HuH-7.5 (cell line): ENCODE data around the gene FAM3B.
A peak's percentile ranks its signal among the peaks of the same experiment; 100 is the strongest.

ENCODE experiments used
- DNase-seq: peaks from one replicate; pipeline ENCODE4 v3.0.0; 2011; ENCODE audit warnings: low spot score

The FAM3B gene

DNA sequence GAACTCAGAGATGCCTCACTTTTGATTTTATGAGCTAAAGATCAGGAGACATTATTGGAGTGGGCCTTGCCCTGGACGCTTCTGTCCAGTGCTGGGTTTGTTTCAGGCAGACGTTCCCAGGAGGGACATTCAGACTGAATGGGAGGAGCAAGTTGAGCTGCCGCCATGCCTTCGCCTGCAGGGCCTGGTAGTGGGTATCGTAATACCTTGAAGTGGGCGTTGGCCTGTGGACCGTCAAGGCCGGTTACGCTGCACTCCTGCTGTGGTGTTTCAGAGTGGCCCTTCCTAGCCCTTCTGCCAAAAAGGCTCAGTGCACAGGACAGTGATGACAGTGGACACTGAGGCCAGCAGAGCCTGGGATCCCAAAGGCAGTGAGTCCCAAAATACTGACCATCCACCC, 1.6 kb downstream of the FAM3B start:
- DNase-seq = no peak

DNA sequence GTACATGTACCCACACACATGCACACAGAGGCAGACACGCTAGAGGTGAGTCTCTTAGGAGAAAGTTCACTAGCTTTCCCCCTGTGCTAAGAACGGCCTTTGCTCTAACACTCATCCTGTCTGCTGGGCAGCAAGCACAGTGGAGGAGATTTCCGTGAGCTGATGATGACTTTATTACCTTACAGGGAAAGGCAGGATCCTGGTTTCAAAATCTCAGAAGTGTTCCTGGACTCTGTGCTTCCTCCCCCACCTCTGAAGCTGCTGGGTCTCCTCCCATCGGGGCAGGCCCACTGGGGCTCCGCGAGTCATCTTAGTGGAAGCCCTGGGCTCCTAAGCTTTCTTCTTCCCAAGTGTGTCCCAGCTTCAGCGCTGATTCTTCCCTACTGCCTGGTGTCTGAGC, 2.7 kb downstream of the FAM3B start:
- no peak for DNase-seq

DNA sequence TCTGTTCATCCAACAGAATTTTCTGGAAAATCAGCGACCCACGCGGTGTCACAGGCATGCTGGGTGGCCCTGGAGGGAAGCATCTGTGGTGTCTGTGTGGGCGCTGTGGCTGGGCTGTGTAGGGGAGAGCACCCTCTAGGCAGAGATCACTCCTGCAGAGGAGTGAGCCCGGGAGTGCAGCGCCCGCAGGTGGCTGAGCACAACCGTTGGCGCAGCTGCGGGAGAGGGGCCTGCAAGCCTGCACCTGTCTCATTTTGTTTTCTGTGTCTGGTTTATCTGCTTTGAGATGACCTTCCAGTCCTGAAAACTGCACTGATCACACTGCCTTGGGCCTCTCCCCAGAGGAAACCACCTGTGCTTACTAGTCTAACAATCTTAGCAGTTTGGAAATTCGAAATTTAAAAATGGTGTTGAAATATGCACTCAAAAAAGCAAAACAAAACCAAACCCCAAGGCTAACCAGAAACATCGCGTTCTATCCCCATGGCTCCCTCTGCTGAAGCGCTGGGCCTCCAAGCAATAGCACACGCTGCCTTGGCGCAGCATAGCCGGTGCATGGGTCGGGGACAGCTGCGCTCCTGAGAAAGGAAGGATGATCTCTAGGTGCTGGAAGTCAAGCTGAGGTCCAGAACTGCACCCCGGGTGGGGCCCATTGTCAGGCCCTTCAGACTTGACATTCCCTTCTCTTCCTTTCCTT, 4.8 kb downstream of the FAM3B start:
- no peak for DNase-seq

DNA sequence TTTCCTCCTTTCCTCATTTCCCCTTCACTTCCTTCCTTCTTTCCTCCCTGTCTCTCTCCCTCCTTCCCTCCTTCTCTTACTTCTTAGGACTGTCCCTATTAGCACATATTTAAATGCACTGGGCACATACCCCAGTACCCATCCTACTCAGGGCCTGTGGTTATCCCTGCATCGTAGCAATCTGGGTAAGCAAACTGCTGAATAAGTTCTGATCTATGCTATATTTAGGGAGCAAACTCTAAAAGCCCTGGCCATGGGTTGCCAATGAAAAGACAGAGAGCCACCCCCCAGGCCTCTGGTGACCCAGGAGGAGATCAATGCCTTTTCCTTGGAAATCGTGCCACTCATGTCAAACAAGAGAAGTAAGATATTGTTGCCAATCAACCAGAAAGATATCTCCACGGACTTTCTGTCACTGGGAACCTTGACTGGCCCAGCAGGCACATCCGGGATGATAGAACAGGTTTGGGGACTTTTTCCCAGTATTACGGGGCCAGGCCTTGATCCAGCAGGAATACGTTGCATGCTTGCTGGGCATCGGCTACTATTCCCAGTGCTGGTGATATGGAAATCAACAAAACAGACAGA, 5.4 kb downstream of the FAM3B start:
- DNase-seq = no peak

DNA sequence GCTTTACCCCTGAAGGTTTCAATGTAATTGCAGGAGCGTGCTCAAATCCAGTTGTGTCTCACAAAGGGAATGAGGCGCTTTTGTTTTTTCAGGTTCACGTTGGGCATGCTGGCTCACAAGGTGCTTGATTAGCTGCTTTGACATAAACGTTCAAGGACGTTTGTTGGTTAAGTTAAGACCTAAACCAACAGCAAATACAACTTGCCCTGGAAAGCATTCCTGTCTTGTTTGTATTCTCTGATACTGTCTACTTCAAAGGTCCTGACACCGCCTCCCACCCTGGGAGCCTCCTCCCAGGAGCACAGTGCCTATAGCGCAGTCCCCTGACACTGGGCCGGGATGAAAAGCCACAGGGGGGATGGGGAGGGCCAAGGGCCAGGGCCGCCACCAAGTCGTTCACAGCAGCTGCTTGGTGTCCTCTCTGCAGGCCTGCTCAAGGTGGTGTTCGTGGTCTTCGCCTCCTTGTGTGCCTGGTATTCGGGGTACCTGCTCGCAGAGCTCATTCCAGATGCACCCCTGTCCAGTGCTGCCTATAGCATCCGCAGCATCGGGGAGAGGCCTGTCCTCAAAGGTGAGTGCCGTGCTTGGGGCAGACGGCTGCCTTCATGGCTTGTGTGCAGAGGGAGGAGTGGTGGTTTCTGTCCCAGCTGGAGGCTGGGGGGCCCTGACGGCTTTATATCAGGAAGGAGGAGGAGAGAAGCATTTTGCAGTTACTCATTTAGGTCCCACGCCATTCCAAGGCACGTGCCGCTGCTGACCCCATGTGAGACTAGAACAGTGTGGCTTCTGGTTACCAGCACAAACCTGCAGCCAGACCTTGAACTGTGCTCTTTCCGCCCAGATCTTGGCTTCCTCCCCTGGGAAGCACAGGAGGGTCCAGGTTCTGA, 6.1 kb downstream of the FAM3B start:
- DNase-seq = peak; percentile 66

DNA sequence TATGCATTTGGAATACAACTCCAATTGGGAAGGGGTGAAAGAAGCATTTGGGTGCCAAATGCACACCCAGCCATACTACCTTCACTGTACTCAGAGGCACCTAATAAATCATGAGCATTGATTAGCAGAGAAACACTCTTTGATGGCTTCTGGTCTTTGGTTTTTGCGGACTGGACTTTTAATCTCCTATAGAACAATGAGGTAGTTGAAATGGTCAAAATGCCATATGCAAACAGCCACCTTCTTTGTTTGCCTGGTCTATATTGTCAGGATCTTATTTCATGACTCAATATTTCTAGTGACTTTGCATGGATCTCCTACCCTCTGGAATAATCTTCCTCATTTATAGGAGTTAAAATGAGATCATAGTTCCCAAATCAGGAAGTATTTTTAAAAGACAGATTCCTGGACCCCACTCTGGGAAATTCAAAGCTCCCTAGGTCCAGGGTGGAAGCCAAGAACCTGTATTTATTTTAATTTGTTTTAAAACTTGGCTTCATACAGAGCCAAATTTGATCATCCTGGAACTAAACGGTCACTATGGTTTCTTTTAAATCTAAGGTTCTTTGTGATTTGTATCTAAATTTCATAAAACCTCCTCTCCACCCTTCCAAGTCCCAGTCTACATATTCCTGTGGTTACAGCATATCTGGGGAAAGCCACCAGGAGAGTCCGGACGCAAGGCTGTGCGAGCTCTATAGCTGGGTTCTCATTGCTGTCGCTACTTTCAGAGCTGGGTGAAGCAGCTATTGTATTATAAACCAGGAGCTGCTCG, 8.7 kb downstream of the FAM3B start:
- DNase-seq = no peak

DNA sequence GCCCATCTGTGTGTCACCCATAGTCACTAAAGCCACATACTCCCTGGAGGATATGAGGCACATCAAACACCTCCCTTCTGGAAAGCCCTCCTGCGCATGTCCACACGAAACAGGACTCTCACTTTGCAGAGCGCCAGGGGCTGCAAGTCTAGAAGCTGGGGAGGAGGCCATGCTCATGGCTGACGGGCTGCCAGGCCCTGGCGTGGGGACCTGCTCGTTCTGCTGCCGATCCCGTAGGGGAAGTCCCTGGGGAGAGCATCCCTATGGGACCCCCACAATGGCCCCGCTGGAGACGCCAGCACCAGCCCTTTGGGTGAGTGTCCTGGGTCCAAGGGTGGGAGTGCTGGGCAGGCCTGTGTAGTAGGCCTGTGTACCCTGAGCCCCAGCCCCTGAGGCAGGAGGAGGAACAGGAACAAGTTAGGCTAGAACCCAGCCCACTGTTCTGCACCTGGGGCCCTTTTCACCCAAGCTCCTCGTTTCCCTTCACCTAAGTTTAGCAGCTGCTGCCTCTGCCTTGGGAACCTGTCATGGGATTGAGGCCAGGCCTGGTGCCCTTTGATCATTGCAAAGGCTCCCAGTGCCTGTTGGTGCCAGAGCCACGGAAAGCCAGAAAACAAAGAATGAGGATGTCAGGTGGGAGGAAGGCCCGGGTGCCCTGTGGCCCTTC, 9.9 kb downstream of the FAM3B start:
- DNase-seq = no peak

DNA sequence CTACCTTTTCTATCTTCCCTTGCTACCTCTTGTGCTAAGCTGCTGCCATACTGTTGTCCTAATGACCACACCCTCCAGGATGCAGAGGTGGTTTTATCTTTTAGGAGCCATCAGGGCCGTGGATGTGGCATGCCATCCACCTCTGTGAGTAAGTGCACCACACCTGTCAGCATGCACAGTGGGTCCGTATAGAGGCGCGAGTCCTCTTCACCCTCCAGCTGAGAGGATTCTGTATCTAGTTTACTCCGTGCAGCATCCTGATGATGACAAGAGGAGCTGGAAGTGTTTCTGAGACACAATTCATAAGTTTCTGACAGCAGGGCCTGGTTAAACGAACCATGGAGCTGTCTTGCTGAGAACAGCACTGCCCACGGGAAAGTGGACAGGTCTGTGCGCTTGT, 11.2 kb downstream of the FAM3B start:
- DNase-seq = no peak

DNA sequence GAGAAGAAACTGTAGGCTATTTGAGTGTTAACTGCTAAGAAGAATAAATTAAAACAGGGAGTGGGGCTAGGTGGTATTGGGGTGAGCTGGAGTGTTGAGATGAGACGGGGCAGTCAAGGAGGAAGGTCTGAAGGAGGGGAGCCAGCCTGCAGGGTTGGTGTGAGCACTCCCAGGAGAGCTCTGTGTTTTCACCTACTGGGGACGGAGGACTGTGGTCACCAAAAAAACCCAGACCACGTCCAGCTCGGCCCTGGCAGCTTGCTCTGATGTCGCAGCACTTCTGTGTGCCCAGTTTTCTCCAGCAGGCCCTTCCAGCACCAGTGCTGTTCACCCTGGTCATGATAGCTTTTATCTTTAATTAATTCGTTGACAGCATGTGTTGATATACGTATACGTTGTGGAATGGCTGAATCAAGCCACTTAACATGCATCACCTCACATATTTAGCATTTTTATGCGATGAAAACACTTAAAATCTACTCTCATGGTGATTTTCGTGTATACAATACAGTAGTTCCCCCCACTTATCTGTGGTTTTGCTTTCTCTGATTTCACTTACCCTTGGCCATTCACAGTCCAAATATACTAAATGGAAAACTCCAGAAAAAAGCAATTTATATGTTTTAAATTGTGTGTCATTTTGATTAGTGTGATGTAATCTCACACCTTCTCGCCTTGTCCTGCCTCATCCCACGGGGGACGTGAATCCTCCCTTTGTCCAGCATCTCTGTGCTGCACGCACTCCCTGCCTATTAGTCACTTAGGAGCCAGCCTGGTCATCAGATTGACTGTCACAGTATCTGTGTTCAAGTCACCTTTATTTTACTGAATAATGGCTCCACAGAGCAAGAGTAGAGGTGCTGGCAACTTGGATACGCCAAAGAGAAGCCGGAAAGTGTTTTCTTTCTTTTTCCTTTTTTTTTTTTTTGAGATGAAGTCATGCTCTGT, 12.3 kb downstream of the FAM3B start:
- DNase-seq = no peak

DNA sequence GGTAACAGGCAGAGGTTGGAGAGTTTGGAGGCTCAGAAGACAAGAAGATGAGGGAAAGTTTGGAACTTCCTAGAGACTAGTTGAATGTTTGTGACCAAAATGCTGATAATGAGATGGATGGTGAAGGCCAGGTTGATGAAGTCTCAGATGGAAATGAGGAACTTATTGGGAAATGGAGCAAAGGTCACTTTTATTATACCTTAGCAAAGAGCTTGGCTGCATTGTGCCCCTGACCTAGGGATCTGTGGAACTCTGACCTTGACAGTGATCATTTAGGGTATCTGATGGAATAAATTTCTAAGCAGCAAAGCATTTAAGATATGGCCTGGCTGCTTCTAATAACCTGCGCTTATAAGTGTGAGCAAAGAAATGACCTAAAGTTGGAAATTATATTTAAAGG, 17.2 kb downstream of the FAM3B start:
- no peak for DNase-seq

DNA sequence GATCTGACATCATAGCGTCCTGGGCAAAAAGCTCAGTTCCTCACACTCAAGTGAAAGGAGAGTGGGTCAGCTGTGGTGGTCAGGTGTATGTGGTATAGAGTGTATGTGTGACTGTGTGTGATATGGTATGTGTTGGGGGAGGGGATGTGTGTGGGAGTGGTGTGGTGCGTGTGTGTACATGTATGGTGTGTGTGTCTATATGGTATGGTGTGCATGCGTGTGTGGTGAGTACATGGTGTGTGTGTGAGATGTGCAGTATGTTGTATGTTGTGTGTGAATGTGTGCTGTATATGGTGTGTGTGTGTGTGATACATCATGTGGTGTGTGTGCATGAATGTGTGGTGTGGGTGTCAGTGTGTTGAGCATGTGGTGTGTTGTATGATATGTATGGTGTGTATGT, 20.9 kb downstream of the FAM3B start:
- DNase-seq = no peak

DNA sequence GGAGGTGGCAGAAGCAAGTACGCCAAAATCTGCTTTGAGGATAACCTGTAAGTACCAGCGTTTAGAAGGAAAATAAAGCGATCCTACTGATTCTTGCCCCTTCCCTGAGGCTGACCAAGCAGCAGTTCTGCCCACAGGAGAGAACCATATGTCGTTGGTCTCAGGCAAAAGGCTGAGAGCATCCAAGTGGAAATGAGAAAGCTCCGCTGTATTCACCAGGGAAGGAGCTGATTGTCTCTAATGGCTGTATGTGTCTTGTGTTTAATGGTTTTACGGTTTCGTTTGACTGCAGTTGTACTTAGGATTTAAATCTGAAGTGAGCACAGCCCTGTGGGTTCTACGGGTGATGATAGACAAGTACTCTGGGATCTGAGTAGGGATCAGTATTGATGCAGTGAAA, 21.9 kb downstream of the FAM3B start:
- no peak for DNase-seq

DNA sequence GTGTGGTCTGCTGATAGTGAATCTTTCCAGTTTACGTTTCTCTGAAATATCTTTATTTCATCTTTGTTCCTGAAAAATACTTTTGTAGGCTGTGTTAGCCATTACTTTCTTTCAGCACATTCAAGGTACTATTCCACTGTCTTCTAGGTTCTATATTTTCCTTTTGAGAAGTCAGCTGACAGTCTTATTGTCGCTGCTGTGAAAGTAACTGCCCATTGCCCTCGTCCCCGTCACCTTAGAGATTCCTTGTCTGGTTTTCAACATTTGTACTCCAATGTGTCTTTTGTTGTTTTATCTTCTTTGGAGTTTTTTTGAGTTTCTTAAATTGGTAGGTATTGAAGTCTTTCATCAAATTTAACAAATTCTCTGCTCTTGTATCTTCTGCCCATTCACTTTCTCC, 25.4 kb downstream of the FAM3B start:
- DNase-seq = no peak

DNA sequence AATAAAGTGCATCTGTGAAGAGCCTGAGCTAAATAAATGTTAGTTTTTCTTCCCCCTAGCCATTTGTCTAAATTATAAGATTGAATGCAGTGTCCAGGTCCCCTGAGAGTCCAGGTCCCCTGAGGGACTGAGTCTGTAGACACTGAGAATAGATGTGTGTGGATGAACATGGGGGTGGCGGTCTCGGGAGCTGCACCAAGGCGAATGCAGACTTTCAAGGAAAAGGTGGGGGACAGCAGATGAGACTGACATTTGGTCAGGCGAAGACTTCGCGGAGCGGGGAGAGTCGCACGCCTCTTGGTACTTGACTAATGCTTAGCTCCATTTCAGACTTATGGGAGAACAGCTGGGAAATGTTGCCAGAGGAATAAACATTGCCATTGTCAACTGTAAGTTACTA, 27.5 kb downstream of the FAM3B start:
- DNase-seq = no peak

DNA sequence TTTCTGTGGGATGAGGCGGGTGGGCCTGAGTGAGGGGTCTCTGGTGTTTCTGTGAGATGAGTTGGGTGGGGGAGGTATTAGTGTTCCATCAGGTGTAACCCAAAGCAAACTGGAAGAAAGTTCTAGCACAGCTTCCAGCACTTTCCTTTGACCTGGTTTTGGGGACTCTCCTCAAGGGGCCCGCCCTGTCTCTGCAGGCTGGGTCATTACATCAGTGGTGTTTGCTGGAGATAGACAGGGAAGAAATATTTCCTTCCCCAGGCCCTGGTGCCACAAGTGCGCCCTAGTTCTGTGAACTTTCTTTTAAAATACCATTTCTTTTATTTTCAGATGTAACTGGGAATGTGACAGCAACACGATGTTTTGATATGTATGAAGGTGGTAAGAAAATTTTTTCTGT, 28.8 kb downstream of the FAM3B start:
- DNase-seq = no peak

DNA sequence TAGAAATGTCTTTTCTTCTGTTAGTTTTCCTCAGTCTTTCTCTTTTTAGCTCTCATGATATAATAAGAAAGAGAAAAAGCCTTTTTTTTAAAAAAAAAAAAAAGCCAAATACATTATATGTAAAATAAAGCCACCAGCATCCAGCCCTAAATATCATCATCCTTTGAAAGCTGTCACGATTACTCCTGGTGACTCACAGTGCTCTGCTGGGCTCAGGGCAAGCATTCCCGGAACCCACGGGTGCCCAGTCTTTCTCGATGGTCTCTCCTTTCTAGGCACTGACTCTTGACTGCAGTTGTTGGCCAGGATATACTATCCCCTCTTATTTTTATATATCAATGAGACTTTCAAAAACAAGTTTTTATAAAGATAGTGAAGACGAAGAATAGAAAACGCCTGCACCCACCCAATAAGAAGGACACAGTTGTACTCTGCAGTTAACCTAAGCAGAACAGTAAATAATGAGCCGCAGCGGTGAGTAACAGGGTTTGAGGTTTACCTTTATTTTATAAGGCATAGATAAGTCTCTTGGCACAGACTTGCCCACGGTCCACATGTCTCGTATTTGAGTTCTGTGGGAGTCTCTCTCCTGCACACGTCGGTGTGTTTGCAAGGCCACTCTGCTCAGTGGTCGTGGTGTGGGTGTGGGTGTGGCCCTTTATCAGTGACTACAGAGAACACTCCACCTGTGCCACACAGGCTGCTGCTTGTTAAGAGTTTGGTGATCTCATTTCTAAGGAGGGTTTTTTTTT, 29.5 kb downstream of the FAM3B start:
- no peak for DNase-seq

DNA sequence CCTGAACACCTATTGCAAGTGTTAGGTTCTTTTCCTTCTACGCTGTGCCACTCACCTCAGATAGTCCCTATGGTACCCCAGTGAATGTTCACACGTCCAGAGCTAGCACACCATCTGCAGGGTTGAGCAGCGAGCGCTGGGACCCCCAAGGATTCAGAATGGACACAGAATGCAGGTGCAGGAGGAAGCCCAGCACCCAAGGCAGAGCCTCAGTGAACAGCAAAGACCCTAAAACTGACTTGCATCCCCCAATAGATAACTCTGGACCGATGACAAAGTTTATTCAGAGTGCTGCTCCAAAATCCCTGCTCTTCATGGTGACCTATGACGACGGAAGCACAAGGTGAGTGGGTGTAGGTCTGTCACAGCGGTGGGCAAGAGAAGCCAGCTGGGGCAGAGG, 30.2 kb downstream of the FAM3B start:
- DNase-seq = no peak

DNA sequence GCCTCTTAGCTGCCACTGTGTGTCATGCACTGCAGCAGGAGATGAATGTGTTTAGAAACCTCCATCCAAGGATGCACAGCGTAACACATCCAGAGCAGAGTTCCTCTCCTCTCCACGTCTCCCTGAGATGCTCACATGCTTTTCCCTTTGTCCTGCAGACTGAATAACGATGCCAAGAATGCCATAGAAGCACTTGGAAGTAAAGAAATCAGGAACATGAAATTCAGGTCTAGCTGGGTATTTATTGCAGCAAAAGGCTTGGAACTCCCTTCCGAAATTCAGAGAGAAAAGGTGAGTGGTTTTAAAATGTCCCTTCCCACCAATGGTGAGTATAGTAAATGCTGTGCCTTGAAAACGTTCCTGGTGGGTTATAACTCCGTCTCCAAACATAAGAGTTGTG, 31.8 kb downstream of the FAM3B start:
- DNase-seq = no peak

DNA sequence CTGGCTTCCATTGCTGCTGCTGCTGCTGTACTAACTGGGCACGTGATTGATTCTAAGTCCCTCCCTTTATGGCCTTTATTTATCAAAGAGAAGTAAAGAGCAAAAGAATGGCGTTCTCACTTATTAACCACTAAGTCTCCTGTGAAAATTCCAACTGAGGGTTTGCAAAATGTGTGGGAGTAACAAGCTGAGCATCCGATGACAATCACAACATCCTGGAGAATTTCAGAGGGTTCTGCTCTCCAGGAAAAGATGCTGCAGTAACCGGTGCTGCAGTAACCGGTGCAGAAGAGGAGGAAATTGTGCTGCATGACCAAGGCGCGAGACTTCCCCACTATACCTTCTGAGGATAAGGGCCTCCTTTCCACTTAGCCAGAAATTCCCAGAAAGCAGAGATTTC, 32.5 kb downstream of the FAM3B start:
- no peak for DNase-seq
